EL (cell line): ENCODE measurements around the gene BMAL1.

Source experiments
- DNase-seq: peaks from one replicate; pipeline ENCODE4 v3.0.0-alpha.2; 2016

Gene BMAL1

DNA sequence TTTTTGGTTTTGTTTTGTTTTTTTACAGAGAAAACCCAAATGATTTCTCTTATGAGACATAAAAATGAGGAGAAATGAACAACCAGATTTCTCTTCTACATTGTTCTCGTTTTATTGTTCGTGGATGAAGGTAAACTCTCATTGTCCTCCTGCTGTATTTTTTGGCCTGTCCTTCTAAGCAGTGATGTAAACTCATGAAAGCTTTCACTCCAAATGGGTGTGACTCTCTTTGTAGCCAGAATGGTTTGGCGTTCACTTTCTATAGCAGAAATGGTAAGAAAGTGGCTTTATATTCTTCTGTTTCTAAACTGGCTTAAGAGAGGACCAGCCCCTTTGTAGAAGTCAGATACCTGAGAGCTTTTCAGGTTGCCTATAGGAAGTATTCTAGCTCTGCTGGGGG, 15.5 kb upstream of the BMAL1 start:
- DNase-seq = peak; percentile 3

DNA sequence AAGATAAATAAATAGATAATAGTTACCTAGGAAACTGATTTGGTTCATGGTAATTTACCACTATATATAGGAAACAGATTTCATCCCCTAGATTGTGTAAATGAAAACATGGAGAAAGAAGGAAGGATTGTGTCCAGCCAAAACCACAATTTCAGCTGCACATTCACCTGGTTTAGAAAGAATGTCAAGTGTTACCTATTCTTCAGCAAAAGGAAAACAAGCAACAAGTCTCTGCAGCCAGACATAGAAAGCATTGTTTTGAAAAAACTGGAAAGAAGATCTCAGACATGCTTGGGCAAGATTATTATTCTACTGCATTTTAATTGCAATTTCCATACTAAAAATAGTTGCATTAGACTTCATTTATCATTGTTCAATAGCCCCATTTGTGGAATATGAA, 8.8 kb upstream of the BMAL1 start:
- DNase-seq = no peak

DNA sequence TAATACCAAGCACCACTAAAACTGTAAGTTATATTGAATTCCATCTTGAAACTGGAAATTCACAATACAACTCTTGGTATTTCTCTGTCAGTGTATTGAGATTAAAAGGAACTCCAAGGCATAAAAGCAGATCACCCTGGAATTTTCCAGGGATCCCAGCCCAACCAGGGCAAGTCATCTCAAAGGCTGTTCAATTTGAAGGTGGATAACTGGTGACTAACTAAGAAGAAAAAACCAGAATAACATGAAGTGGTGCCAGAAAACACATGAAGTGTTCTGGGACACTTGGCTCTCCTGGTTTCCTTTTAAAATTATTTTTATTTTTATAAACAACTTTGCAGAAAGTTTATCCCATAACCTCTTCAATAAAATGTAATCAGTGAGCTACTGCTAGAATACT, 7.8 kb upstream of the BMAL1 start:
- no peak for DNase-seq

DNA sequence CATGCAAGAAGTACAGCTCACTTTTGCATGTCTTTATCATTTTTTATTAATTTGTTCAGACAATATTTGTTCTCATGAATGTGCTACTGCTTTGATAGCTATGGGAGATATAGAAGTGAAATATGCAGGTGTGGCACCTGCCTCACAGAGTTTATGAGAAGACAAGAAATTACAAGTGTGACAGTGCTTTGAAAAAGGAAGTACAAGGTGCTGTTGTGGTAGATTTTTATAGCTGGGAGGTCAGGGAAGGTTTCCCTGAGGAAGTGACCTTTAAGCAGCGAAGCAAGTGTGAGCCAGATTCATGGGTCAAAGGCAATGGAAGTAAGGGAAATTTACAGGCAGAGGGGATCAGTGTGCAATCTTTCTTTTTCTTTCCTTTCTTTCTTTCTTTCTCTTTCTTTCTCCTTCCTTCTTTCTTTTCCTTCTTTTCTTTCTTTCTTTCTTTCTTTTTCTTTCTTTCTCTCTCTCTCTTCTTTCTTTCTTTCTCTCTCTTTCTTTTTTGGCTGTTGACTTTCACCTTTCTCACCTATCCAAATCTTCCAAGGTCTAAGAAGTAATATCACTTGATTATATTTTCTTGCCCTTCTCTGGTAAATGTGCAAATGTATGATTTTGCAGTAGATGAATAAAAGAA, 6.4 kb upstream of the BMAL1 start:
- no peak for DNase-seq

DNA sequence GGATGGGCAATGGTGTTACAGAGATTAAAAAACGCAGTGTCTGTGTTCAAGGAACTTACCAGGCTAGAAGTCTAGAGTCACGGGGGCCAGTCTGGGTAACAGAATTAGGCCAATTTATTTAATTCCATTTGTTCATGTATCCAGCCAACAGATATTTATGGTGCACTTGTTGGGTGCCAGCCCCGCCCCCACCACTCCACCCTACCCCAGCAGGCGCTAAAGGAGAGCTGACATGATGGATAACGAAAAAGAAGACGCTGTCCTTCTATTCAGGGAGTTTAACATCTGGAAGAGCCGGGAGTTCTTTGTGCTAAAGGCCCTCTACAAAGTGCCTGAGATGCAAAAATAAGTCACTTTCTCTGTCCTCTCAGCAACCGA, 1.1 kb upstream of the BMAL1 start:
- no peak for DNase-seq

- peak; percentile 98 for DNase-seq
Observed at GRCh38 chr11:13276832-13277767, 490 bp upstream of the BMAL1 start.

- DNase-seq = peak; percentile 9
Observed at GRCh38 chr11:13278609-13279486, 1.3 kb downstream of the BMAL1 start.

DNA sequence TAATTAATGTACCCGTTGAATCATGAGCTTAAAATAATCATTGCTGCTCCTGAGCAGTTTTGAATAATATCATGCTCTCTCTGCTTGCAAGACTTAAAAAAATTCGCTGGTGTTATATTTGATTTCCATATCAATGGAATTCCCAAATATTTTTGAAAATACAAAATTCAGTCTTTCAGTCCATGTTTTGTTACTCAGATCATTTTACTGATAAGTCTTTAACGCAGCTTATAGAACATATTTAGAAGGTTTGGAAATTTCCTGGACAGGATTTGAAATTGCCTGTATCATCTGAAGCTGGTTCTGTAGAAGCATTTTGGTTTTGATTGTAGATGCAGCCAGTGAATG, 1.9 kb downstream of the BMAL1 start:
- DNase-seq = no peak

- no peak for DNase-seq
Observed at GRCh38 chr11:13280092-13280722, 2.6 kb downstream of the BMAL1 start.

DNA sequence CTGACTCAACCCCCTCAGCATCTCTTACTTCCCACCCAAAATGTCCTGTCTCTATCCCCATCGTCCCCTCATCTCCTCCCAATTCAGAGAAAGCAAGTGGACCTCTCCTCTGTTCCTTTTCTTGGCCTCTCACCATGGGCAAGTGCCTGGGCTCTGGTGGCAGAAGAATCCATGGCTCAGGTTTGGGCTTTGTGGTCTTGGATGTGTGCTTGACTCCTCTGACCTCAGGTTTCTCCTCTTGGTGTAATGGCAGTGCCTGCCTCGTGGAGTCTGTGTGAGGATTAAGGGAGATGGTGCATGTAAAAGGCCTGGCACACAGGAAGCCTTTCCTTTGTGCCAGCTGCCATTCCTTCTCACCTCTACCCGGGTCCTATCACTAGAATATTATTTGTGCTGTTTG, 3.2 kb downstream of the BMAL1 start:
- DNase-seq = no peak

- no peak for DNase-seq
Observed at GRCh38 chr11:13283636-13284035, 6.0 kb downstream of the BMAL1 start.

- DNase-seq = no peak
Observed at GRCh38 chr11:13284776-13285588, 7.4 kb downstream of the BMAL1 start.

GRCh38 chr11:13286279-13286821, 8.8 kb downstream of the BMAL1 start:
- DNase-seq = no peak

GRCh38 chr11:13287036-13287435, 9.4 kb downstream of the BMAL1 start:
- no peak for DNase-seq

- peak; percentile 24 for DNase-seq
Observed at GRCh38 chr11:13287681-13288080, 10.1 kb downstream of the BMAL1 start.

DNA sequence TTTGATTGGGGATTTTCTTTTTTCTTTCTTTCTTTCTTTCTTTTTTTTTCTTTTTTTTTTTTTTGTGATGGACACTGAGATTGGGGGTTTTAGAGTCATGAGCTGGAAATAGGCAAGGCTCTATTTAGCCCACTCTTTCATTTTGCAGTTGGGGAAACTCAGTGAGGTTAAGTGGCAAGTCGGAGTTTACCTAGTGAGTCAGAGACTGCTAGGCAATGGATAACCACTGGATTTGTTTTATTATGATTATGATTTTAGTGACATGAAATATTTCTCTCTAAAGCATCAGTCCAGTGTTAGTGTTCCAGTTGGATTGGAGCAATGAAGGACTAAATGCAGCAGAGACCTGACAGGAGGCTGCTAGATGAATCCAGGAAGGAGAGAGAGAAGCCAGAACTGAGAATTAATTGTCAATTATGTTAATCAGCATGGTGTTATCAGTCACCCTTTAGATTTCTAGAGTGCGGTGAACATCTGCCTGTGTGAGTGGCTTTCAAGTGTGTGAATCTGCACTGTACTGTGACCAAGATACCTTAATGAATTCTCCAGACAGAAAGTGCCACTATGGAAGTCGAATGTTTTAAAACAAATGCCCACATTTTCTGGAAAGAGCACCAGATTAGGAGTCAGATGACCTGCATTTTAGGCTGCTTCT, 10.9 kb downstream of the BMAL1 start:
- DNase-seq = peak; percentile 36

- DNase-seq = peak; percentile 31
Observed at GRCh38 chr11:13289081-13289480, 11.5 kb downstream of the BMAL1 start.

- no peak for DNase-seq
Observed at GRCh38 chr11:13290221-13290980, 12.8 kb downstream of the BMAL1 start.

DNA sequence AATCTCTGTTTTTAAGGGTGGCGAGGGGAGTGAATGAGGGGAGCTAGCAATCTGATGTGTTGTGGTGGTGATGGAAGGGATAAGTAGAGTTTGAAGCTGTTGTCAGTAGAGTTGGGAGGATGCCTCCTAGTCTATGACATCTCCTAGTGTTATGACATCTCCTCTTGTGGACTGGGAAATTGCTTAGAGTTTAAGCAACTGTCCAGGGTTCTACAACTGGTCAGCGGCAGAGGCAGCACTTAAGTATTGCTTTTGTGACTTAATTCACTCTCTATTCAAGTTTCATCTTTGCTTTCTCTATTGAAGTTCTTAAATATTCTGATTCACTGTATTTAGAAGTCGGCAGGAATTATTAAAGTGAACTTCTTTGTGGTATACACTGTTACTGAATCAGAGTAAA, 13.8 kb downstream of the BMAL1 start:
- DNase-seq = no peak

GRCh38 chr11:13291800-13292199, 14.2 kb downstream of the BMAL1 start:
- no peak for DNase-seq

- no peak for DNase-seq
Observed at GRCh38 chr11:13292970-13293369, 15.4 kb downstream of the BMAL1 start.
